Measurements from ENCODE around the gene KIAA0232. TPM values are rescaled to one million over a fixed set of nuclear protein-coding genes. Genes with fewer than 3 reads are reported as not detected.

Gene KIAA0232
- total RNA-seq, 1 donor from 2014 or later, result 10.3 TPM

Other genes with a start within 250 kb of the KIAA0232 start
- gene MAN2B2, start 207.5 kb upstream of the KIAA0232 start, total RNA-seq, result 5.9 and 13.8 TPM in 2 replicates
- 85.1 and 109 TPM in 2 replicates for gene MRFAP1, start 142.0 kb upstream of the KIAA0232 start, total RNA-seq
- 0.13 TPM in 1 of 2 replicates, not detected in the other for gene S100P, start 88.8 kb upstream of the KIAA0232 start, total RNA-seq
- gene MRFAP1L1, start 72.9 kb upstream of the KIAA0232 start, total RNA-seq, result 35.2 and 36.4 TPM in 2 replicates
- 8.2 and 11.1 TPM in 2 replicates for gene BLOC1S4, start 66.6 kb upstream of the KIAA0232 start, total RNA-seq
- 17.1 and 20.6 TPM in 2 replicates for gene TBC1D14, start 127.1 kb downstream of the KIAA0232 start, total RNA-seq

All from dermis microvascular lymphatic vessel endothelial cell (primary cell).